Mesothelial cell of epicardium (in vitro differentiated cells): ENCODE measurements around the gene SND1. TPM values are rescaled to one million over a fixed set of nuclear protein-coding genes. Genes with fewer than 3 reads are reported as not detected.

Source experiments
- DNase-seq, 2 experiments: peaks; one replicate each; pipeline ENCODE4 v3.0.0; 2021; ENCODE audit warnings: low spot score in 2 of 2; ENCODE audit not compliant: unreplicated experiment in 2 of 2
- H3K27ac Mint-ChIP-seq: 2 replicates; pipeline ENCODE4 v1.8.0; 2021; ENCODE audit warnings: mixed read lengths
- H3K27me3 Mint-ChIP-seq: 2 replicates; pipeline ENCODE4 v1.8.0; 2021; ENCODE audit warnings: low read depth, mixed read lengths
- H3K36me3 Mint-ChIP-seq: 2 replicates; pipeline ENCODE4 v1.8.0; 2021; ENCODE audit warnings: mixed read lengths
- H3K4me1 Mint-ChIP-seq: 2 replicates; pipeline ENCODE4 v1.8.0; 2021; ENCODE audit warnings: mixed read lengths
- H3K4me3 Mint-ChIP-seq: 2 replicates; pipeline ENCODE4 v1.8.0; 2021; ENCODE audit warnings: mild to moderate bottlenecking, moderate library complexity, mixed read lengths
- H3K9me3 Mint-ChIP-seq: 2 replicates; pipeline ENCODE4 v1.8.0; 2021; ENCODE audit warnings: mixed read lengths
- total RNA-seq: library from RNA; stranded (reverse); gene quantifications from 3 replicates; pipeline ENCODE4 v1.2.1, GENCODE V29; 2021
- TF ChIP-seq, protein P1 (sequence below): fragments of 200-600 bp; sonication (generic); IDR thresholded peaks from one replicate; pipeline ENCODE4 v1.5.0; 2021; ENCODE audit warnings: antibody characterized with exemption; ENCODE audit not compliant: unreplicated experiment

The SND1 gene
- total RNA-seq, 1 donor from 2014 or later = 211 TPM

DNA sequence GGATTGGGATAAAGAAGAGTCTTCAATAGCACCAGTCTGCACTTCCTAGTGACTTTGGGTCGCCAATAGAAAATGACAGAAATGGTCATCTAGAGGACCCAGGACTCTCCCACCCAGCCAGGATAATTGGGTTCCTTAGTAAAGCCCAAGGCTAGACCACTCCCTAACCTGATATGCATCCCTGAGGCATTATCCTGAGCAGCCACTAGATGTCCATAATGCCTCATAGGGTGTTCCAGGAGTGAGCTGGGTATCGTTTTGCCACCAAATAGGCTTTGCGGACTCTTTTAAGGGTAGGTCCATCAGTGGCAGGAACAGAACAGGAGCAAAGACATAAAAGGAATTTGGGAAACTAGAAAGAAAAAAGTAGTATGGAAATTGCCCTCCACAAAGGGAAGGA is 383.7 kb downstream of the SND1 start:
- Mint-ChIP-seq H3K36me3 (no peaks in the 10 kb centered on the region), H3K4me3 (no peak overlapping the region), H3K27me3 (peaks cover 27% of the 10 kb centered on the region), H3K27ac (no peak overlapping the region), H3K9me3 (no peaks in the 10 kb centered on the region), H3K4me1 (peaks cover 10% of the 10 kb centered on the region)
- TF ChIP-seq, protein P1, sequence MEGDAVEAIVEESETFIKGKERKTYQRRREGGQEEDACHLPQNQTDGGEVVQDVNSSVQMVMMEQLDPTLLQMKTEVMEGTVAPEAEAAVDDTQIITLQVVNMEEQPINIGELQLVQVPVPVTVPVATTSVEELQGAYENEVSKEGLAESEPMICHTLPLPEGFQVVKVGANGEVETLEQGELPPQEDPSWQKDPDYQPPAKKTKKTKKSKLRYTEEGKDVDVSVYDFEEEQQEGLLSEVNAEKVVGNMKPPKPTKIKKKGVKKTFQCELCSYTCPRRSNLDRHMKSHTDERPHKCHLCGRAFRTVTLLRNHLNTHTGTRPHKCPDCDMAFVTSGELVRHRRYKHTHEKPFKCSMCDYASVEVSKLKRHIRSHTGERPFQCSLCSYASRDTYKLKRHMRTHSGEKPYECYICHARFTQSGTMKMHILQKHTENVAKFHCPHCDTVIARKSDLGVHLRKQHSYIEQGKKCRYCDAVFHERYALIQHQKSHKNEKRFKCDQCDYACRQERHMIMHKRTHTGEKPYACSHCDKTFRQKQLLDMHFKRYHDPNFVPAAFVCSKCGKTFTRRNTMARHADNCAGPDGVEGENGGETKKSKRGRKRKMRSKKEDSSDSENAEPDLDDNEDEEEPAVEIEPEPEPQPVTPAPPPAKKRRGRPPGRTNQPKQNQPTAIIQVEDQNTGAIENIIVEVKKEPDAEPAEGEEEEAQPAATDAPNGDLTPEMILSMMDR = no peak
- no peak for DNase-seq

DNA sequence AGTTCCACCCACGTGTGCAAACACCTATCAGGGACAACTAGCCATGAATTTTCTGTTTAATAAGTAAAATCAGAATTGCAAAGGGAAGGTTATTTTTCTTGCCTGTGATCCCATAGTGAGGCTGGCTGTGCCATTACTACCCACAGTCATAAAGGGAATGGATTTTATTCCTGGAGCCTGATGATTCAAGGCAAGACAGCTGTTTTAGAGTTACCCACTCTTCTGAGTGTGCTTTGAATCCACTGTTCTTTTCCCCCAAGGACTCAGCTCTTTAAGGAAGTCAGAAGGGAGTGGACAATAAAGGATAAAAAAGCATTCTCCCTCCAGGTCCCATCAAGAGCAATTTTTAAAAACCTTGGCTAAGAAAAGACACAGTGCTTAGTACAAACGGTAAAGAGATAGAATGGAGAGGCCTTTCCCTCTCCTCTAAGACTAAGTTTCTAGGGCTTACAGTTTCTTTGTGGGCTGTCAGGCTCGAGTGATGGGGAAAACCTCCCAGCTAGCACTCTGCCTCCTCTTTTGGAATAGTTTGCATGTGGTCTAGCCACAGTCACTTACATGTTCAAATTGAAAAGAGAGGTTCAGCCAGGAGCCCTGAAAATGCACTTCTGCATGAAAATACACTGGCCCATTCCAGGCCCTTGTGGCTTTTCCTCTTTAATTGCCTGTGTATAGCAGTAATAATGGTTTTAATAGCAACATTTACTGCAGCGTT is 384.4 kb downstream of the SND1 start:
- TF ChIP-seq, protein P1 = no peak
- no peak for DNase-seq
- no peak overlapping the region for H3K4me3 Mint-ChIP-seq
- no peaks in the 10 kb centered on the region for H3K9me3 Mint-ChIP-seq
- no peak overlapping the region for H3K27ac Mint-ChIP-seq
- H3K36me3 Mint-ChIP-seq = no peaks in the 10 kb centered on the region
- H3K4me1 Mint-ChIP-seq = peaks cover 9% of the 10 kb centered on the region
- peaks cover 26% of the 10 kb centered on the region for H3K27me3 Mint-ChIP-seq

DNA sequence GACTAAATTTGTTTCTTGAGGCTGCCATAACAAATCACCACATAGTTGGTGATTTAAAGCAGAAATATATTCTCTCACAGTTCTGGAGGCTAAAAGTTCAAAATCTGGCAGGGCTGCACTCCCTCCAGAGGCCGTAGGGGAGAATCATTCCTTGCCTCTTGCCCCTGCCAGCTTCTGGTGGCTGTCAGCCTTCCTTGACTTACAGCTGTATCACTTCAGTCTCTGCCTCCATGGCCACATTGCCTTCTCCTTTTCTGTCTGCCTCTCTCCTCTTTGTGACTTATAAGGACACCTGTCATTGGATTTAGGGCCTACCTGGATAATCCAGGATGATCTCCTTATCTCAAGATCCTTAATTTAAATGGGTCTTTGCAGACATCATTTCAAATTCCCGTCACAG is 385.1 kb downstream of the SND1 start:
- TF ChIP-seq, protein P1 = no peak
- H3K9me3 Mint-ChIP-seq = no peaks in the 10 kb centered on the region
- H3K36me3 Mint-ChIP-seq = no peaks in the 10 kb centered on the region
- H3K27ac Mint-ChIP-seq = no peak overlapping the region
- DNase-seq = no peak
- peaks cover 9% of the 10 kb centered on the region for H3K4me1 Mint-ChIP-seq
- no peak overlapping the region for H3K4me3 Mint-ChIP-seq
- H3K27me3 Mint-ChIP-seq = peaks cover 24% of the 10 kb centered on the region

DNA sequence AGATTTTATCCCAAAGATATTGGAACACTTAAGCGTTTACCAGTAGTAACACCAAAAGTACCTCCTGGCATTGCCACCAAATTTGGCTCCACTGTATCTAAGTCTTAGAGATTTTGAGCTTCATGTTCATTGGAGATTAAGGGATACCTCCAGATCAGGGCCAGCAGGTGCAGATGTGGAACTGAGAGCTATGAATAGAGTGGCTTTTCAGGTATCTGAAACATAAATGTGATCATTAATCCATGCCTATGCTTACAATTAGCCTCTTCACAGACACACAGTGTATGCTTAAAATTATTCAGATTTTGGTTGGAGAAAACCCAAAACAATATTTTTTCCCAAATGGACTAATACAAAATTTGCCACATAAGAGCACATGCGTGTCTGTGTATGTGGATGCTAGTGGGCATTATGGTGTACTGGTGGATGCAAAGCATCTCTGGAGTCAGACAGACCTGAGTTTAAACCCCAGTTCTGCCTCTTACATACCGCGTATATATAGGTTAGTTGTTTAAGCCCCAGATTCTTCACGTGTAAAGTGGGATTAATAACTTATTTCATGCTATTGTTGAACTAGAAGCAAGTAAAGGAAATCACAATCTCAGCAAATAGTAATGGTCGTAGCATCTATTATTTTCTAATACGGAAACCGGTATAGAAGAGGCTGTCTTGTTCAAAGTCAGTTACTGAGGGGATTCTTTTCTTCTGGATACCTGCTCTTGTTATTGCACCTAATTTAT is 386.1 kb downstream of the SND1 start:
- TF ChIP-seq, protein P1 = no peak
- H3K4me3 Mint-ChIP-seq = no peak overlapping the region
- no peaks in the 10 kb centered on the region for H3K36me3 Mint-ChIP-seq
- no peaks in the 10 kb centered on the region for H3K9me3 Mint-ChIP-seq
- no peak for DNase-seq
- peaks cover 18% of the 10 kb centered on the region for H3K27me3 Mint-ChIP-seq
- no peak overlapping the region for H3K27ac Mint-ChIP-seq
- H3K4me1 Mint-ChIP-seq = peaks cover 8% of the 10 kb centered on the region

DNA sequence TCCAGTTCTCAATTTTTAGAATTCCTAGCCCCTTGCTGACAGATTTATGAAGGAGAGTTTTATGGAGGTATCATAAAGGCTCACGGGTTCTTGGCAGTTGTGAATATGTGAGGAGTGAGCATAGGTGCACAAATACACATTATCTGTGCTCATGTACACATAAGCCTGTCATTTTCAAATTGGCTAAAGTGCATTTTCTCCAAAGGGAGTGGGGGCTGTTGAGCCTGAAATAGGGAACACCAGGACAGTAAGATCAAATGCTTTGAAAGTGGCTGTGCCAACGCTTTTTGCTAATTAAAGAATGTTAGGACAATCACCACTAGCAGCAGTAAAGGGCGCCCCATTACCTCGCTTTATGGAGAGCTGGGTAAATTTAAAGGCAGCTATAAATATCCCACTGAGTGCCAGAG is 387.6 kb downstream of the SND1 start:
- DNase-seq = no peak
- Mint-ChIP-seq H3K4me3 (no peak overlapping the region), H3K27me3 (peaks cover 3% of the 10 kb centered on the region), H3K27ac (no peak overlapping the region), H3K9me3 (no peaks in the 10 kb centered on the region), H3K36me3 (no peaks in the 10 kb centered on the region), H3K4me1 (peaks cover 4% of the 10 kb centered on the region)
- TF ChIP-seq, protein P1 = no peak
